Panc1 (cell line): ENCODE data around the gene CD46. TPM values are rescaled to one million over a fixed set of nuclear protein-coding genes. Genes with fewer than 3 reads are reported as not detected.

Experiments
- ATAC-seq: fragments of 200-7000 bp; cut with Tn5 transposase; 2 replicates; pipeline ENCODE4 v1.9.1; 2020; ENCODE audit warnings: mild to moderate bottlenecking, moderate library complexity
- BruUV-seq: library from RNA; stranded (reverse); fragments of 400-500 nt; replicated peaks from 2 replicates; lab custom pipeline; 2021; lab: Mats Ljungman, UMichigan
- CTCF ChIA-PET: fragments of 300-600 bp; sonication (Branson Sonifier 250); formaldehyde crosslinking; loops from one replicate; lab custom pipeline; 2022; ENCODE audit warnings: antibody characterized with exemption; lab: Charles Lee
- POLR2A ChIA-PET: fragments of 300-600 bp; sonication (Branson Sonifier 250); formaldehyde crosslinking; loops from one replicate; lab custom pipeline; 2022; ENCODE audit warnings: antibody characterized with exemption; lab: Charles Lee
- DNase-seq: peaks from one replicate; pipeline ENCODE4 v3.0.0-alpha.2; 2010; ENCODE audit warnings: low read depth, low spot score
- H3K27ac ChIP-seq: 2 replicates; pipeline ENCODE4 v1.5.1; 2011; ENCODE audit warnings: mild to moderate bottlenecking, low read length, inconsistent platforms
- H3K27me3 ChIP-seq: fragments of 200-500 bp; sonication (Bioruptor generic); 2 replicates; pipeline ENCODE4 v1.6.0; 2014; ENCODE audit warnings: low read length, inconsistent platforms; ENCODE audit not compliant: control insufficient read depth, insufficient read depth
- H3K36me3 ChIP-seq: fragments of 200-500 bp; sonication (Bioruptor generic); 2 replicates; pipeline ENCODE4 v1.5.1; 2014; ENCODE audit warnings: inconsistent platforms, mild to moderate bottlenecking, low read length, moderate library complexity; ENCODE audit not compliant: control insufficient read depth, insufficient read depth
- H3K4me1 ChIP-seq: 2 replicates; pipeline ENCODE4 v1.5.1; 2011; ENCODE audit warnings: inconsistent platforms, mild to moderate bottlenecking, low read length, moderate library complexity; ENCODE audit not compliant: control insufficient read depth, insufficient read depth
- H3K4me3 ChIP-seq, 2 experiments: 2 replicates each; pipeline ENCODE4 v1.5.1; 2011 to 2012; ENCODE audit warnings: low read depth in 2 of 2, low read length in 2 of 2, mild to moderate bottlenecking in 2 of 2, inconsistent platforms in 1 of 2, moderate library complexity in 1 of 2
- H3K9me3 ChIP-seq: fragments of 200-500 bp; sonication (Bioruptor generic); 2 replicates; pipeline ENCODE4 v1.5.1; 2014; ENCODE audit warnings: low read depth, mild to moderate bottlenecking, inconsistent platforms, low read length, moderate library complexity; ENCODE audit not compliant: control insufficient read depth, insufficient read depth
- POLR2AphosphoS5 ChIP-seq: IDR thresholded peaks from 2 replicates; pipeline ENCODE4 v1.6.1; 2012; ENCODE audit warnings: mild to moderate bottlenecking, low read depth, low read length, moderate library complexity
- REST ChIP-seq, 2 experiments: IDR thresholded peaks; 2 replicates each; pipeline ENCODE4 v1.6.1; 2011 to 2012; ENCODE audit warnings: low read depth in 2 of 2, control low read depth in 1 of 2, low read length in 1 of 2, mild to moderate bottlenecking in 1 of 2, moderate library complexity in 1 of 2; ENCODE audit not compliant: insufficient read depth in 1 of 2
- SIN3A ChIP-seq: IDR thresholded peaks from 2 replicates; pipeline ENCODE4 v1.6.1; 2012; ENCODE audit warnings: low read depth, mild to moderate bottlenecking, low read length, moderate library complexity, borderline replicate concordance; ENCODE audit not compliant: insufficient read depth
- TCF7L2 ChIP-seq: IDR thresholded peaks from 2 replicates; pipeline ENCODE4 v1.6.1; 2011; ENCODE audit warnings: mild to moderate bottlenecking, low read depth, low read length, inconsistent platforms
- in situ Hi-C: cut with HindIII; loops from 2 replicates; pipeline ENCODE4 v1.10.0; 2016; ENCODE audit warnings: low sequenced_read_pairs, low pct_unique_long_range_greater_than_20kb
- intact Hi-C: fragments of 100-400 bp; cut with micrococcal nuclease; formaldehyde crosslinking; loops from one replicate; pipeline ENCODE4 v1.10.0; 2022; ENCODE audit not compliant: unreplicated experiment
- total RNA-seq: library from RNA; stranded (reverse); gene quantifications from one replicate; pipeline ENCODE4 v1.2.1, GENCODE V29; 2021; ENCODE audit not compliant: unreplicated experiment
- TF ChIP-seq, protein P1 (sequence below): fragments of 450-650 bp; IDR thresholded peaks from 2 replicates; pipeline ENCODE4 v1.5.1; 2017; ENCODE audit warnings: mild to moderate bottlenecking

Gene CD46
- total RNA-seq, 1 experiment from 2014 or later, result 128 TPM

GRCh38 chr1:207811920-207812720 is 60.3 kb downstream of the CD46 start:
- no peaks in the 10 kb centered on the region for H3K4me1 ChIP-seq
- intact Hi-C loops, result no loop called here
- H3K27me3 ChIP-seq, result no peaks in the 10 kb centered on the region
- ChIA-PET CTCF (interaction anchor here (0.9 kb wide), 1 partner anchor 22 kb away, joined by 3 read pairs; no protein-coding TSS in a partner anchor), POLR2A (no interaction called here)
- no peaks in the 10 kb centered on the region for H3K9me3 ChIP-seq
- DNase-seq (no peak), ATAC-seq (peak; percentile 87)
- no TSS peak for BruUV-seq
- TF ChIP-seq REST (IDR thresholded peaks at IDR 0.05; ENCODE audit: insufficient read depth in 1 of 2, low read depth in 2 of 2, low read length in 1 of 2), result no peak
- no peak for TF ChIP-seq SIN3A
- TF ChIP-seq POLR2AphosphoS5, result no peak
- TF ChIP-seq TCF7L2, result no peak
- TF ChIP-seq, protein P1, sequence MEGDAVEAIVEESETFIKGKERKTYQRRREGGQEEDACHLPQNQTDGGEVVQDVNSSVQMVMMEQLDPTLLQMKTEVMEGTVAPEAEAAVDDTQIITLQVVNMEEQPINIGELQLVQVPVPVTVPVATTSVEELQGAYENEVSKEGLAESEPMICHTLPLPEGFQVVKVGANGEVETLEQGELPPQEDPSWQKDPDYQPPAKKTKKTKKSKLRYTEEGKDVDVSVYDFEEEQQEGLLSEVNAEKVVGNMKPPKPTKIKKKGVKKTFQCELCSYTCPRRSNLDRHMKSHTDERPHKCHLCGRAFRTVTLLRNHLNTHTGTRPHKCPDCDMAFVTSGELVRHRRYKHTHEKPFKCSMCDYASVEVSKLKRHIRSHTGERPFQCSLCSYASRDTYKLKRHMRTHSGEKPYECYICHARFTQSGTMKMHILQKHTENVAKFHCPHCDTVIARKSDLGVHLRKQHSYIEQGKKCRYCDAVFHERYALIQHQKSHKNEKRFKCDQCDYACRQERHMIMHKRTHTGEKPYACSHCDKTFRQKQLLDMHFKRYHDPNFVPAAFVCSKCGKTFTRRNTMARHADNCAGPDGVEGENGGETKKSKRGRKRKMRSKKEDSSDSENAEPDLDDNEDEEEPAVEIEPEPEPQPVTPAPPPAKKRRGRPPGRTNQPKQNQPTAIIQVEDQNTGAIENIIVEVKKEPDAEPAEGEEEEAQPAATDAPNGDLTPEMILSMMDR, result no peak; the same call in 1 of the 2 replicates
- no peaks in the 10 kb centered on the region for H3K36me3 ChIP-seq
- in situ Hi-C loops, result no loop called here
- no peak overlapping the region for H3K4me3 ChIP-seq
- H3K27ac ChIP-seq, result no peak overlapping the region

GRCh38 chr1:207812778-207813511 is 61.1 kb downstream of the CD46 start:
- no peaks in the 10 kb centered on the region for H3K9me3 ChIP-seq
- no peaks in the 10 kb centered on the region for H3K27me3 ChIP-seq
- in situ Hi-C loops, result no loop called here
- DNase-seq (no peak), ATAC-seq (no peak)
- CTCF ChIA-PET, result no interaction called here
- TF ChIP-seq, protein P1, result no peak
- TF ChIP-seq REST (IDR thresholded peaks at IDR 0.05; ENCODE audit: insufficient read depth in 1 of 2, low read depth in 2 of 2, low read length in 1 of 2) (no peak), POLR2AphosphoS5 (no peak), SIN3A (no peak), TCF7L2 (no peak)
- intact Hi-C loops, result no loop called here
- no peak overlapping the region for H3K27ac ChIP-seq
- H3K4me1 ChIP-seq, result no peaks in the 10 kb centered on the region
- POLR2A ChIA-PET, result no interaction called here
- no peaks in the 10 kb centered on the region for H3K36me3 ChIP-seq
- no peak overlapping the region for H3K4me3 ChIP-seq
- no TSS peak for BruUV-seq
